ENCODE measurements around the gene PSG5.
"Not testable (repeated sequence)": the region's sequence is repeated elsewhere in the genome, so short reads cannot be mapped to it uniquely, and the experiment has no call there.

PSG5 gene

GRCh38 chr19:43201891-43202290 is 15.6 kb upstream of the PSG5 start:
- in situ Hi-C loops (cut with MboI; ENCODE audit: low pct_unique_long_range_greater_than_20kb, low sequenced_read_pairs, unreplicated experiment); DNase-seq (ENCODE audit: low spot score): not testable (repeated sequence)

GRCh38 chr19:43201337-43201801 is 15.0 kb upstream of the PSG5 start:
- DNase-seq (ENCODE audit: low spot score); in situ Hi-C loops (cut with MboI; ENCODE audit: low pct_unique_long_range_greater_than_20kb, low sequenced_read_pairs, unreplicated experiment): not testable (repeated sequence)

GRCh38 chr19:43198686-43199419 is 12.5 kb upstream of the PSG5 start:
- peak; percentile 14 for TF ChIP-seq CTCF (IDR thresholded peaks at IDR 0.05; ENCODE audit: extremely low read depth, insufficient read depth, missing control alignments)
- in situ Hi-C loops (cut with MboI; ENCODE audit: low pct_unique_long_range_greater_than_20kb, low sequenced_read_pairs, unreplicated experiment); DNase-seq (ENCODE audit: low spot score): not testable (repeated sequence)

GRCh38 chr19:43197666-43198397 is 11.5 kb upstream of the PSG5 start:
- DNase-seq (ENCODE audit: low spot score); in situ Hi-C loops (cut with MboI; ENCODE audit: low pct_unique_long_range_greater_than_20kb, low sequenced_read_pairs, unreplicated experiment): not testable (repeated sequence)

GRCh38 chr19:43194397-43194796 is 8.1 kb upstream of the PSG5 start:
- DNase-seq (ENCODE audit: low spot score); in situ Hi-C loops (cut with MboI; ENCODE audit: low pct_unique_long_range_greater_than_20kb, low sequenced_read_pairs, unreplicated experiment): not testable (repeated sequence)

- in situ Hi-C loops (cut with MboI; ENCODE audit: low pct_unique_long_range_greater_than_20kb, low sequenced_read_pairs, unreplicated experiment): not testable (repeated sequence)
Observed at GRCh38 chr19:43192381-43193155, 6.2 kb upstream of the PSG5 start.

GRCh38 chr19:43188092-43188491 is 1.8 kb upstream of the PSG5 start:
- TF ChIP-seq CTCF (IDR thresholded peaks at IDR 0.05; ENCODE audit: extremely low read depth, insufficient read depth, missing control alignments): peak; percentile 36
- DNase-seq (ENCODE audit: low spot score); in situ Hi-C loops (cut with MboI; ENCODE audit: low pct_unique_long_range_greater_than_20kb, low sequenced_read_pairs, unreplicated experiment): not testable (repeated sequence)

More at GRCh38 chr19:43192381-43193155, 6.2 kb upstream of the PSG5 start:
- DNase-seq (ENCODE audit: low spot score): not testable (repeated sequence)

GRCh38 chr19:43181869-43182771 is 4.2 kb downstream of the PSG5 start:
- DNase-seq (ENCODE audit: low spot score); in situ Hi-C loops (cut with MboI; ENCODE audit: low pct_unique_long_range_greater_than_20kb, low sequenced_read_pairs, unreplicated experiment): not testable (repeated sequence)

GRCh38 chr19:43179569-43180147 is 6.7 kb downstream of the PSG5 start:
- in situ Hi-C loops (cut with MboI; ENCODE audit: low pct_unique_long_range_greater_than_20kb, low sequenced_read_pairs, unreplicated experiment); DNase-seq (ENCODE audit: low spot score): not testable (repeated sequence)

- in situ Hi-C loops (cut with MboI; ENCODE audit: low pct_unique_long_range_greater_than_20kb, low sequenced_read_pairs, unreplicated experiment); DNase-seq (ENCODE audit: low spot score): not testable (repeated sequence)
Observed at GRCh38 chr19:43178577-43178976, 7.8 kb downstream of the PSG5 start.

- in situ Hi-C loops (cut with MboI; ENCODE audit: low pct_unique_long_range_greater_than_20kb, low sequenced_read_pairs, unreplicated experiment); DNase-seq (ENCODE audit: low spot score): not testable (repeated sequence)
Observed at GRCh38 chr19:43165906-43166305, 20.4 kb downstream of the PSG5 start.

GRCh38 chr19:43163135-43163534 is 23.2 kb downstream of the PSG5 start:
- DNase-seq (ENCODE audit: low spot score); in situ Hi-C loops (cut with MboI; ENCODE audit: low pct_unique_long_range_greater_than_20kb, low sequenced_read_pairs, unreplicated experiment): not testable (repeated sequence)

- in situ Hi-C loops (cut with MboI; ENCODE audit: low pct_unique_long_range_greater_than_20kb, low sequenced_read_pairs, unreplicated experiment); DNase-seq (ENCODE audit: low spot score): not testable (repeated sequence)
Observed at GRCh38 chr19:43162261-43162660, 24.1 kb downstream of the PSG5 start.
